Kidney epithelial cell (primary cell): ENCODE results near the gene OR10G8. TPM values are rescaled to one million over a fixed set of nuclear protein-coding genes. Genes with fewer than 3 reads are reported as not detected.
"Not testable (repeated sequence)": the region's sequence is repeated elsewhere in the genome, so short reads cannot be mapped to it uniquely, and the experiment has no call there.

Source experiments
- DNase-seq: peaks from one replicate; pipeline ENCODE4 v3.0.0-alpha.2; 2010; ENCODE audit warnings: low read depth
- H3K27me3 ChIP-seq: 2 replicates; pipeline ENCODE4 v1.6.0; 2011; ENCODE audit warnings: low read length; ENCODE audit not compliant: control insufficient read depth, insufficient read depth
- H3K36me3 ChIP-seq: 2 replicates; pipeline ENCODE4 v1.5.1; 2011; ENCODE audit warnings: low read length; ENCODE audit not compliant: control insufficient read depth, insufficient read depth
- H3K4me3 ChIP-seq: 2 replicates; pipeline ENCODE4 v1.5.1; 2011; ENCODE audit warnings: low read depth, mild to moderate bottlenecking, control low read depth, low read length
- CTCF ChIP-seq: IDR thresholded peaks from 2 replicates; pipeline ENCODE4 v1.5.1; 2011; ENCODE audit warnings: mild to moderate bottlenecking, moderate library complexity, low read length, control low read depth, inconsistent platforms; ENCODE audit not compliant: insufficient read depth, poor library complexity, severe bottlenecking
- total RNA-seq: library from RNA; depleted of rRNA; stranded (reverse); fragments of >200 nt; gene quantifications from 2 replicates; pipeline ENCODE4 v1.2.3, GENCODE V29; 2015

OR10G8 gene
- not detected in 2 replicates for total RNA-seq

GRCh38 chr11:124026498-124026897, at the start of gene OR10G8:
TSS of gene OR10G8 (plus strand) at chr11:124026798. CDS start at chr11:124029623, 2,825 bp downstream.
- Histone ChIP-seq H3K4me3 (no peak within 1 kb of the TSS), H3K36me3 (no peaks in the 10 kb centered on the region), H3K27me3 (no peaks in the 10 kb centered on the region)
- no peak for TF ChIP-seq CTCF
- DNase-seq = no peak

GRCh38 chr11:123977731-123978347, 48.8 kb upstream of the OR10G8 start, which contains the start of gene OR10S1:
TSS of gene OR10S1 (minus strand) at chr11:123977781. CDS start at chr11:123977664, 117 bp downstream.
- H3K4me3 ChIP-seq = no peak within 1 kb of the TSS
- H3K36me3 ChIP-seq = no peaks in the 10 kb centered on the region

GRCh38 chr11:123979311-123979710, 47.3 kb upstream of the OR10G8 start:
- no peak for TF ChIP-seq CTCF

More at GRCh38 chr11:123977731-123978347, 48.8 kb upstream of the OR10G8 start, which contains the start of gene OR10S1:
- TF ChIP-seq CTCF = no peak
- H3K27me3 ChIP-seq = no peaks in the 10 kb centered on the region
- DNase-seq = no peak

GRCh38 chr11:123995119-123995518, 31.5 kb upstream of the OR10G8 start, which contains the start of gene OR10G6:
TSS of gene OR10G6 (minus strand) at chr11:123995161. CDS start at chr11:123995161, 0 bp downstream.
- no peak for DNase-seq
- no peak within 1 kb of the TSS for H3K4me3 ChIP-seq
- no peak for TF ChIP-seq CTCF
- no peaks in the 10 kb centered on the region for H3K36me3 ChIP-seq
- no peaks in the 10 kb centered on the region for H3K27me3 ChIP-seq

More at GRCh38 chr11:123979311-123979710, 47.3 kb upstream of the OR10G8 start:
- Histone ChIP-seq H3K27me3 (no peaks in the 10 kb centered on the region), H3K4me3 (no peak overlapping the region), H3K36me3 (no peaks in the 10 kb centered on the region)
- DNase-seq = no peak

- Histone ChIP-seq H3K36me3 (no peaks in the 10 kb centered on the region), H3K27me3 (no peaks in the 10 kb centered on the region), H3K4me3 (no peak within 1 kb of the TSS)
- TF ChIP-seq CTCF = no peak
- DNase-seq = no peak
These were observed 13.9 kb upstream of the OR10G8 start, which contains the start of gene OR10G4 for GRCh38 chr11:124012697-124013096. TSS of gene OR10G4 (plus strand) at chr11:124012997. CDS start at chr11:124015575, 2,578 bp downstream.

- not testable (repeated sequence) for H3K4me3 ChIP-seq, DNase-seq, H3K27me3 ChIP-seq, H3K36me3 ChIP-seq
These were observed 10.8 kb upstream of the OR10G8 start for GRCh38 chr11:124015837-124016236.
